Measurements from ENCODE around the gene LAMA3.

LAMA3 gene

GRCh38 chr18:23927821-23928746 is 238.8 kb downstream of the LAMA3 start:
- H3K27me3 ChIP-seq (ENCODE audit: control insufficient read depth, insufficient read depth, low read length, poor library complexity, severe bottlenecking), result no peaks in the 10 kb centered on the region
- 94% methylated on average over 13 of the region's 13 CpGs for WGBS, 2 experiments
- no peak overlapping the region for H3K27ac ChIP-seq (ENCODE audit: insufficient read depth, low read depth, low read length, poor library complexity, severe bottlenecking)
- no peaks in the 10 kb centered on the region for H3K9me3 ChIP-seq (ENCODE audit: control insufficient read depth, low read length)
- H3K4me1 ChIP-seq (ENCODE audit: control insufficient read depth, insufficient read depth, low read length), result no peaks in the 10 kb centered on the region
- no peaks in the 10 kb centered on the region for H3K36me3 ChIP-seq (ENCODE audit: control insufficient read depth, insufficient read depth, low read length)
- H3K4me3 ChIP-seq (ENCODE audit: insufficient read depth, low read depth, low read length), result no peak overlapping the region

GRCh38 chr18:23929362-23929930 is 240.2 kb downstream of the LAMA3 start:
- no peak overlapping the region for H3K27ac ChIP-seq (ENCODE audit: insufficient read depth, low read depth, low read length, poor library complexity, severe bottlenecking)

GRCh38 chr18:23930002-23930401 is 240.7 kb downstream of the LAMA3 start:
- no peak overlapping the region for H3K4me3 ChIP-seq (ENCODE audit: insufficient read depth, low read depth, low read length)
- 92 to 100% methylated on average over 1 of the region's 1 CpG for WGBS, 2 experiments
- no peak overlapping the region for H3K27ac ChIP-seq (ENCODE audit: insufficient read depth, low read depth, low read length, poor library complexity, severe bottlenecking)

More at GRCh38 chr18:23929362-23929930, 240.2 kb downstream of the LAMA3 start:
- Histone ChIP-seq H3K36me3 (ENCODE audit: control insufficient read depth, insufficient read depth, low read length) (no peaks in the 10 kb centered on the region), H3K4me3 (ENCODE audit: insufficient read depth, low read depth, low read length) (no peak overlapping the region), H3K9me3 (ENCODE audit: control insufficient read depth, low read length) (no peaks in the 10 kb centered on the region), H3K27me3 (ENCODE audit: control insufficient read depth, insufficient read depth, low read length, poor library complexity, severe bottlenecking) (no peaks in the 10 kb centered on the region), H3K4me1 (ENCODE audit: control insufficient read depth, insufficient read depth, low read length) (no peaks in the 10 kb centered on the region)
- 91 to 95% methylated on average over 5 of the region's 5 CpGs for WGBS, 2 experiments

GRCh38 chr18:23932385-23933067 is 243.3 kb downstream of the LAMA3 start:
- WGBS, 2 experiments, result 91 to 95% methylated on average over 8 of the region's 8 CpGs
- no peaks in the 10 kb centered on the region for H3K4me1 ChIP-seq (ENCODE audit: control insufficient read depth, insufficient read depth, low read length)
- H3K27me3 ChIP-seq (ENCODE audit: control insufficient read depth, insufficient read depth, low read length, poor library complexity, severe bottlenecking), result no peaks in the 10 kb centered on the region
- no peaks in the 10 kb centered on the region for H3K36me3 ChIP-seq (ENCODE audit: control insufficient read depth, insufficient read depth, low read length)
- no peak overlapping the region for H3K27ac ChIP-seq (ENCODE audit: insufficient read depth, low read depth, low read length, poor library complexity, severe bottlenecking)
- H3K4me3 ChIP-seq (ENCODE audit: insufficient read depth, low read depth, low read length), result no peak overlapping the region
- H3K9me3 ChIP-seq (ENCODE audit: control insufficient read depth, low read length), result no peaks in the 10 kb centered on the region

More at GRCh38 chr18:23930002-23930401, 240.7 kb downstream of the LAMA3 start:
- H3K4me1 ChIP-seq (ENCODE audit: control insufficient read depth, insufficient read depth, low read length), result no peaks in the 10 kb centered on the region
- no peaks in the 10 kb centered on the region for H3K36me3 ChIP-seq (ENCODE audit: control insufficient read depth, insufficient read depth, low read length)
- H3K27me3 ChIP-seq (ENCODE audit: control insufficient read depth, insufficient read depth, low read length, poor library complexity, severe bottlenecking), result no peaks in the 10 kb centered on the region
- H3K9me3 ChIP-seq (ENCODE audit: control insufficient read depth, low read length), result no peaks in the 10 kb centered on the region

- no peaks in the 10 kb centered on the region for H3K27me3 ChIP-seq (ENCODE audit: control insufficient read depth, insufficient read depth, low read length, poor library complexity, severe bottlenecking)
- no peak overlapping the region for H3K27ac ChIP-seq (ENCODE audit: insufficient read depth, low read depth, low read length, poor library complexity, severe bottlenecking)
- WGBS, 2 experiments, result 96 to 98% methylated on average over 1 of the region's 1 CpG
- no peaks in the 10 kb centered on the region for H3K9me3 ChIP-seq (ENCODE audit: control insufficient read depth, low read length)
- no peaks in the 10 kb centered on the region for H3K36me3 ChIP-seq (ENCODE audit: control insufficient read depth, insufficient read depth, low read length)
- H3K4me3 ChIP-seq (ENCODE audit: insufficient read depth, low read depth, low read length), result no peak overlapping the region
- H3K4me1 ChIP-seq (ENCODE audit: control insufficient read depth, insufficient read depth, low read length), result no peaks in the 10 kb centered on the region
Measured at GRCh38 chr18:23933407-23933806, 244.2 kb downstream of the LAMA3 start.

GRCh38 chr18:23934252-23934651 is 245.0 kb downstream of the LAMA3 start:
- Histone ChIP-seq H3K9me3 (ENCODE audit: control insufficient read depth, low read length) (no peaks in the 10 kb centered on the region), H3K4me3 (ENCODE audit: insufficient read depth, low read depth, low read length) (no peak overlapping the region), H3K27me3 (ENCODE audit: control insufficient read depth, insufficient read depth, low read length, poor library complexity, severe bottlenecking) (no peaks in the 10 kb centered on the region), H3K36me3 (ENCODE audit: control insufficient read depth, insufficient read depth, low read length) (no peaks in the 10 kb centered on the region), H3K4me1 (ENCODE audit: control insufficient read depth, insufficient read depth, low read length) (no peaks in the 10 kb centered on the region), H3K27ac (ENCODE audit: insufficient read depth, low read depth, low read length, poor library complexity, severe bottlenecking) (no peak overlapping the region)
- WGBS, 2 experiments, result 89 to 98% methylated on average over 3 of the region's 3 CpGs

GRCh38 chr18:23934863-23935262 is 245.6 kb downstream of the LAMA3 start:
- no peak overlapping the region for H3K4me3 ChIP-seq (ENCODE audit: insufficient read depth, low read depth, low read length)
- no peaks in the 10 kb centered on the region for H3K4me1 ChIP-seq (ENCODE audit: control insufficient read depth, insufficient read depth, low read length)
- no peaks in the 10 kb centered on the region for H3K36me3 ChIP-seq (ENCODE audit: control insufficient read depth, insufficient read depth, low read length)
- H3K27me3 ChIP-seq (ENCODE audit: control insufficient read depth, insufficient read depth, low read length, poor library complexity, severe bottlenecking), result no peaks in the 10 kb centered on the region
- no peak overlapping the region for H3K27ac ChIP-seq (ENCODE audit: insufficient read depth, low read depth, low read length, poor library complexity, severe bottlenecking)
- H3K9me3 ChIP-seq (ENCODE audit: control insufficient read depth, low read length), result no peaks in the 10 kb centered on the region

- WGBS, 2 experiments, result 74 to 75% methylated on average over 2 of the region's 2 CpGs
- H3K36me3 ChIP-seq (ENCODE audit: control insufficient read depth, insufficient read depth, low read length), result no peaks in the 10 kb centered on the region
- no peaks in the 10 kb centered on the region for H3K9me3 ChIP-seq (ENCODE audit: control insufficient read depth, low read length)
- H3K27ac ChIP-seq (ENCODE audit: insufficient read depth, low read depth, low read length, poor library complexity, severe bottlenecking), result no peak overlapping the region
- H3K4me1 ChIP-seq (ENCODE audit: control insufficient read depth, insufficient read depth, low read length), result no peaks in the 10 kb centered on the region
- H3K4me3 ChIP-seq (ENCODE audit: insufficient read depth, low read depth, low read length), result no peak overlapping the region
- no peaks in the 10 kb centered on the region for H3K27me3 ChIP-seq (ENCODE audit: control insufficient read depth, insufficient read depth, low read length, poor library complexity, severe bottlenecking)
Measured at GRCh38 chr18:23935804-23936203, 246.6 kb downstream of the LAMA3 start.

GRCh38 chr18:23936381-23936958 is 247.2 kb downstream of the LAMA3 start:
- Histone ChIP-seq H3K9me3 (ENCODE audit: control insufficient read depth, low read length) (no peaks in the 10 kb centered on the region), H3K27me3 (ENCODE audit: control insufficient read depth, insufficient read depth, low read length, poor library complexity, severe bottlenecking) (no peaks in the 10 kb centered on the region), H3K36me3 (ENCODE audit: control insufficient read depth, insufficient read depth, low read length) (no peaks in the 10 kb centered on the region), H3K4me1 (ENCODE audit: control insufficient read depth, insufficient read depth, low read length) (no peaks in the 10 kb centered on the region), H3K27ac (ENCODE audit: insufficient read depth, low read depth, low read length, poor library complexity, severe bottlenecking) (no peak overlapping the region), H3K4me3 (ENCODE audit: insufficient read depth, low read depth, low read length) (no peak overlapping the region)
- 90 to 93% methylated on average over 6 of the region's 6 CpGs for WGBS, 2 experiments
